Fibroblast of skin of left quadriceps (primary cell): ENCODE results near the gene PARD3B.

Source experiments
- DNase-seq, 2 experiments: peaks; one replicate each; pipeline ENCODE4 v3.0.0-alpha.2; 2013; ENCODE audit warnings: low read depth in 2 of 2

PARD3B gene

GRCh38 chr2:204657024-204657423, 111.7 kb downstream of the PARD3B start:
- DNase-seq = no peak

DNA sequence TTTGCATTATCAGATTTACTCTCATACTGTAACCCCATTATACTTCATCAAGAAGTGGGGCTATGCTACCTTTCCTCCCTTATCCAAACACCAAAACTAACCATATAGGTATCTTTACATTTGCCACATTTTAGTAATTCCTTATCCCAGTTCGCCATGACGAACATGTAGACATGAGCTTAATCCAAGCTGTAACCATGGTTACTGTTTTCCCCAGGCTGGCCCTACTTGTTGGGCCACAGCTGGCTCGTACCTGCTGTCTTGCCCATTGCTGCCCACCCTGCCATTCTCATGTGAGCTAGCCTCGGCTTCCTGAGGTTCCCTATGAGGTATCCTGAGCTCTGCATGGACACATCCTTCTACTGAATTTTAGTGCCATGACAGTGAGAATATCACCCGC, 117.7 kb downstream of the PARD3B start:
- no peak for DNase-seq

DNA sequence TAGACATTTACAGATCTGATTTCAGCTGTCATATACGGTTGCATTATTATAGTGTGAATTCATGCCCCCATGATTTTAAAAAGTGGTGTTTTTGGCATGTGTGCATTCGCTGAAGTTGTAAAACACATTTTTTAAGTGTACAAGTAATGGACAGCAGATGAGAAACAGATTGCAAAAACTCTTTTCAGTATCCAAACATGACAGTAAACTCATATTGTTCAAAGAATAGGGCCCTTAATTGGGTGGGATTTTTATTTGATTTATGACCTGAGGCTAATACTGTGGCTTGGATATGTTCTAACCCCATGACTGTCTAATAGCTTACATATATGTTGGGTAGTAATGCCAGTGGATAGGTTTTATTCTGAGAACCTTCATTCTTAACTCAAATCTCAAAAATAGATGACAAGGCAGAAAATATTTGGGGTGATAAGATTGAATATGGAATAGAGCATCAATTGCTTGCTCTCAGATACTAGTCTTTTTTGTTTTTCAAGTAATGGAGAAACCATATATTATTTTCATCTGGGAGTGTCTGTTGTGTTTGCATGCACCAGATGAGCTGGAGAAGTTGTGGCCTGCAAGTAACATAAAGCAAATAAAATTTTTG, 118.6 kb downstream of the PARD3B start:
- peak in 1 of 2 experiments; percentile 16 for DNase-seq

DNA sequence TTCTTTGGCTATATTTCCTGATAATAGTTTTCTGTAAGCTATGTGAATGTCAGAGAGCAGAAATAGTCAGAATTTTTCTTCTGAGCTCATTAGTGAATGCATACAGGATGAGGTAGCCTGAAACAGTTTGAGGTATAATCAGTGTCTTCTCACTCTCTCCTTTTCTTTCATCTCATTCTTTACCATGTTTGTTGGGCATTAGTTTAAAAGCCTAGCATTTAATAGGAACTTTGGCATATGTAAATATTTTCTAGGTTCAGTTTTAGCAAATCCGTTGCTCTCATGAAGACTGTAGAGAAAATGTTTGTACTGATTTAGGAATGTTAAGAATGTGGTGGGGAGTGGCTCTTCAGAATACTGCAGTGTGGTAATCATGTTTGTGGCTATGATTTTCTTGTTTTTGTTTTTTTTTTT, 119.4 kb downstream of the PARD3B start:
- DNase-seq = peak; percentile 40 to 49

DNA sequence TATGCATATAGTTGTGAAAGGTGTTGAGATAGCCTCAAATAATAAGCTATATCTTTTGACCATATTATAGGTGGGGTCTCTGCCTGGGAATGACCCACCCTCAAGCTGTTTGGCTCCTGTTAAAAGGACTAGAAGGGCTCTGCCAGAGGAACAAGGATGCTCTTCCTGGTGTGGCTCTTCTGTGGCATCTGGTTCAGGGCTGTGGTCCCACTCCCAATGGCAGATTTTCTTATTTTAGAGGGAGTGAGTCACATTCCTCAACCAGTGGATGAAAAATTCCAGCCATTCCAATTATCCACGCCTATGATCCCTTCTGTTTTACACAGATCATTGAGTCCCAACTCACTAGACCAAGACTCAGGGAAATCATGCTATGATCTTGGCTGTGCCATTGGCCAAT, 119.9 kb downstream of the PARD3B start:
- DNase-seq = peak; percentile 59 to 61

GRCh38 chr2:204665771-204666170, 120.5 kb downstream of the PARD3B start:
- no peak for DNase-seq

DNA sequence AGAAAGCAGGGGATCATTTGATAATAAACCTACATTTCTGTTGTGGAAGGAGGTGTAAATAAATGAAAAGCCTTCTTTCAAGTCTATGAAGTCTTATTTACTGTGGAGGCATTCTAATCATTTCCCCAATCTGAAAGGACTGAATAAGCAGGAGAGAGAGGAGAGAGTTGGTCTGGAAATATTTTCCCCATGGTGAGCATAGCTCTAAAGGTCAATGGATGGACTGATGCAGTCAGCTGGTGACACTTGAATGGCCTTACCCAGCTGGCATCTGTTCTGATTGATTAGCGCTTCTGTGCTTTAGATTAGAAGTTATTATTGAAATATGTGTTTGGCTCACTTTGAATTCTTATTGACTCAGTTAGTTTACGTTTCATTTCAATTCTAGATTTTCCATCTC, 122.7 kb downstream of the PARD3B start:
- DNase-seq = no peak

DNA sequence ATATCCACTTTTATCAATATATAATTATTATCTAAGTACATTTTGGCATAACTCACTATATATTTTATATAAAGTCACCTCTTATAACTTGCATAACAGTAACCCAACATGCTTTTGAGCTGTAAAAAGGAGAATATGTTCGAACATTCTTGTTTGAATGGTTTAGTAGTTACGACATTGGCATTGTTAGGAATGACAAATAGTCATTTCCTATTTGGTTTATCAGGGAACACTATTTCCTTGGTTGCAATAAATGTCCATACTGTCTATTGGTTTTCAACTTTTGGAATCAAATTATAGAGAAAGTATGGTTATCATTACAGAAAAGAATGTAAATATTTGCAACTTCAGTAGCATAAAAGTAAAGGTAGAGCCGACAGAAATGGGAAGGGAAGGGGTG, 124.1 kb downstream of the PARD3B start:
- DNase-seq = no peak

GRCh38 chr2:204670124-204670523, 124.8 kb downstream of the PARD3B start:
- no peak for DNase-seq

GRCh38 chr2:204670756-204671155, 125.5 kb downstream of the PARD3B start:
- no peak for DNase-seq

DNA sequence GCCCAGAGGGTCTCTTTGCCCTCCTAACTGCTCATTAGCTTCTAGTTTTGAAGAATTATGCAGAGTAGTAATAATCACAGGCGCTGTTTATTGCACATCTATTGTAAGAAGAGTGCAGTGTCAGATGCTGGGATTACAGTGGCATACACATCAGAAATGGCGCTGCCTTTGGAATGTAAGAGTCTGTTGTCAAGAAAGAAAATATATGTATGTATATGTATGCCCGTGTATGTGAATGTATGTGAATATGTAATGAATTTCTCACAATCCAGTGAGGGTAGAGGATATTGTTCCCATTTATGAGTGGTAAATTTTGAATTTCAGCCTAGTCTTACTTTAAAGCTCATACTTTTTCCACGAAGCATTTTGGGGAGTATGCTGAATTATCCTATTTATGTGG, 127.5 kb downstream of the PARD3B start:
- DNase-seq = no peak

- DNase-seq = peak; percentile 16 to 23
Measured at GRCh38 chr2:204673877-204674276, 128.6 kb downstream of the PARD3B start.

GRCh38 chr2:204678031-204678430, 132.8 kb downstream of the PARD3B start:
- DNase-seq = no peak

GRCh38 chr2:204680576-204680975, 135.3 kb downstream of the PARD3B start:
- DNase-seq = peak in 1 of 2 experiments; percentile 9

DNA sequence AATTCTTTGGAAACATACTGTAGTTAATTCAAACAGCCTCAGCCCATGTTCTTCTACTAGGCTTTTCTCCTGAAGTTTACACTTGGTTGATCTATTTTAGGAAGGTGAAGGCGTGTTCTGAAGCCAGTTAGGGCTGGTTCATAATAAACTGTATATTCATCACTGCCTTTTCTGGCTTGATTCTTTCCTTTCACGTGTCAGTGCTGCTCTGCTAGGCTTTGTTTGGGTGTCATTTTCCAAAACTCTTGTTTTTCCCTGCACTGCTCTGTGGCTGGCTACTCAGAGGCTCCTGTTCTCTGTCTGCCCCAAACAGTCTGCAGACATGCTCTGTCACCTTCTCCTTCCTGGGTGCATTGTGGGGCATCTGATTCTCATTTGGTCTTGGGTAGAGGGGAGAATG, 136.1 kb downstream of the PARD3B start:
- DNase-seq = no peak

GRCh38 chr2:204683384-204683783, 138.1 kb downstream of the PARD3B start:
- no peak for DNase-seq

DNA sequence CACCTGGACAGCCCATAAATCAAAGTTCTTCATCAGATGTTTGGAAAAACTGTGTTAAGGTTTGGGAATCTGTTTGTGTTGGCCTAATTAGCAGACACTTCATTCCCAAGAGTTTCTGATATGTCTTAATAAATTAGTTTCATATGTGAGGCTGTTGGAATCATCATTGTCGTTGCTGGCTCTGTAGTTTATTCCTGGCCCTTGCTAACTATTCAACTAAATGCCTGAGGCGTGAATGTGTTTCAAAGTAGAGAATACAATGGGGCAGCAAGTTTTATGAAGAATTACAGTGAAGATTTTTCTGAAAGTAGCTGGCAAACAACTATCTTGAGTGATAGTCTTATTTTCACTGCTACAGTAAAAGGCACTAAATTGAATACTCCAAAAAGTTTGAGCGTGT, 141.1 kb downstream of the PARD3B start:
- DNase-seq = peak; percentile 25 to 27

- no peak for DNase-seq
Measured at GRCh38 chr2:204687776-204688175, 142.5 kb downstream of the PARD3B start.

GRCh38 chr2:204691911-204692510, 146.7 kb downstream of the PARD3B start:
- peak; percentile 66 for DNase-seq

GRCh38 chr2:204692790-204693189, 147.5 kb downstream of the PARD3B start:
- DNase-seq = no peak

DNA sequence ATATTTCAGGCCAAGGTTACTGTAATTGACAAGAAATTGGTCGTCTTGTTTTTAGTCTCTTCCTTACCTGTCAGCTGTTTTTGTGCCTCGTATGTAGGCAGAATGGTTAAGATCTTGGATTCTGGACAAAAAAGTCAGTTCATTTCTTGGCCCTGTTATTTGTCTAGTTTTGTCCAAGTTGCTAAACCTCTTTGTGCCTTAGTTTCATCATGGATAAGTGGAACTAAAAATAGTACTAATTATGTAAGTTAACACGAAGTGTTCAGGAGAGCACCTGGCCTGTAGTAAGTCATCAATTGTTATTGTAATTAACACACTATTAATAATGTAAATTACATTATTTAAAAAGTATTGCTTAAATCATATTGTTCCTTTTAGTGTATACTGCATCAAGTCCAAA, 148.0 kb downstream of the PARD3B start:
- DNase-seq = no peak

GRCh38 chr2:204695506-204695905, 150.2 kb downstream of the PARD3B start:
- peak; percentile 50 to 55 for DNase-seq

DNA sequence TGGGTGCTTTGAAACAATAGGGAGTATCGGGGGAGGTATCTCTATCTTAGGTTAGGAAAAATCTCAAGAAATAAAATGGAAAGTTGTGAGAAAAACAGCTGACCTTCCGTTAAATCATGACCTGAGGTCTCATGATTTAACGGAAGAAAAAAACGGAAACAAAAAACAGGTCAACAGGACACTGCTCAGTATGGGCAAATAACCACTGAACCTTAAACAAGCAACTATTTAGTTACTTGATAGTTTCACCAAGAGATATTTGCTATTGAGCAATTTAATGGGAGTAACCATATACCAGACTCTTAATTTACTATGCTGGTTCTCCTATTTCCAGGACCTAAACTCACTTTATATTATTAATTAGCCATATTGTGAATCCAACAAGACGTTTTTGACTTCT, 150.8 kb downstream of the PARD3B start:
- no peak for DNase-seq
